Testis (tissue), 2 donors: ENCODE measurements around the gene MEA1.

Experiments
- POLR2A ChIP-seq: fragments of 450-650 bp; IDR thresholded peaks from one replicate; pipeline ENCODE4 v1.6.1; 2017; ENCODE audit warnings: antibody characterized with exemption, mild to moderate bottlenecking, moderate library complexity
- TF ChIP-seq, protein P1 (sequence below), 3 experiments: fragments of 450-650 bp in 2 of 3; fragments of 200-600 bp in 1 of 3; sonication (generic) in 1 of 3; IDR thresholded peaks; one replicate each; pipeline ENCODE4 v1.5.1; 2016 to 2019; ENCODE audit warnings: antibody characterized with exemption in 3 of 3, mild to moderate bottlenecking in 2 of 3, moderate library complexity in 1 of 3

DNA sequence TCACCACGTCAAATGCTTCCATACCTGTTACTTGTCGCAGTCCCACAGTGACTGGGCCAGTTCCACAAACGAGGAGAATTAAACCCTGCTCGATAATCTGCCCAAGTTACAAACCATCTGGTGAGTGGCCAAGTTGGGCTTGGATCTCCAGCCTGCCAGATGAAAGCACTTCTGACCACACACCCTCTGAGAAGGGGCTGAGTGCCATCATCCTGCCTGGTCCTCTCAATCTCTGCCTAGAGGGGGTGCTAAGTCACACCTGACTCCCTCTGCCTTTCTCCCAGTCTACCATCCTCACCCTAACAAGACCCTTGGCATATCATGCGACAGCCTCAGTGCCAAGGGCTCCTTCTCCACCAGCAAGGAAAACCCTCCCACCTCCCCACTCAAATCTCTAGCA lies 23.5 kb upstream of the MEA1 start:
- no peak for TF ChIP-seq POLR2A
- TF ChIP-seq, protein P1, sequence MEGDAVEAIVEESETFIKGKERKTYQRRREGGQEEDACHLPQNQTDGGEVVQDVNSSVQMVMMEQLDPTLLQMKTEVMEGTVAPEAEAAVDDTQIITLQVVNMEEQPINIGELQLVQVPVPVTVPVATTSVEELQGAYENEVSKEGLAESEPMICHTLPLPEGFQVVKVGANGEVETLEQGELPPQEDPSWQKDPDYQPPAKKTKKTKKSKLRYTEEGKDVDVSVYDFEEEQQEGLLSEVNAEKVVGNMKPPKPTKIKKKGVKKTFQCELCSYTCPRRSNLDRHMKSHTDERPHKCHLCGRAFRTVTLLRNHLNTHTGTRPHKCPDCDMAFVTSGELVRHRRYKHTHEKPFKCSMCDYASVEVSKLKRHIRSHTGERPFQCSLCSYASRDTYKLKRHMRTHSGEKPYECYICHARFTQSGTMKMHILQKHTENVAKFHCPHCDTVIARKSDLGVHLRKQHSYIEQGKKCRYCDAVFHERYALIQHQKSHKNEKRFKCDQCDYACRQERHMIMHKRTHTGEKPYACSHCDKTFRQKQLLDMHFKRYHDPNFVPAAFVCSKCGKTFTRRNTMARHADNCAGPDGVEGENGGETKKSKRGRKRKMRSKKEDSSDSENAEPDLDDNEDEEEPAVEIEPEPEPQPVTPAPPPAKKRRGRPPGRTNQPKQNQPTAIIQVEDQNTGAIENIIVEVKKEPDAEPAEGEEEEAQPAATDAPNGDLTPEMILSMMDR (IDR thresholded peaks at IDR 0.05), result no peak
